AG04449 (cell line): ENCODE measurements around the gene A2M.

Experiments used
- CTCF ChIA-PET: fragments of 350-600 bp; formaldehyde crosslinking; extraction: SDS; loops from one replicate; lab custom pipeline; 2021; ENCODE audit warnings: antibody characterized with exemption; lab: Yijun Ruan, JAX
- POLR2A ChIA-PET: fragments of 400-600, 350-600 bp; formaldehyde crosslinking; extraction: SDS; loops from one replicate; lab custom pipeline; 2020; ENCODE audit warnings: antibody characterized with exemption, inconsistent platforms; lab: Yijun Ruan, JAX
- DNase-seq: peaks from one replicate; pipeline ENCODE4 v3.0.0-alpha.2; 2010; ENCODE audit warnings: low read depth, low spot score
- H3K4me3 ChIP-seq: 2 replicates; pipeline ENCODE4 v1.5.1; 2011; ENCODE audit warnings: low read depth, mild to moderate bottlenecking, control low read depth, low read length
- TF ChIP-seq, protein P1 (sequence below): IDR thresholded peaks from one replicate; pipeline ENCODE4 v1.5.1; 2011; ENCODE audit warnings: mild to moderate bottlenecking, moderate library complexity, low read length, control low read depth, inconsistent platforms; ENCODE audit not compliant: insufficient read depth; ENCODE audit errors: missing control alignments

A2M gene

DNA sequence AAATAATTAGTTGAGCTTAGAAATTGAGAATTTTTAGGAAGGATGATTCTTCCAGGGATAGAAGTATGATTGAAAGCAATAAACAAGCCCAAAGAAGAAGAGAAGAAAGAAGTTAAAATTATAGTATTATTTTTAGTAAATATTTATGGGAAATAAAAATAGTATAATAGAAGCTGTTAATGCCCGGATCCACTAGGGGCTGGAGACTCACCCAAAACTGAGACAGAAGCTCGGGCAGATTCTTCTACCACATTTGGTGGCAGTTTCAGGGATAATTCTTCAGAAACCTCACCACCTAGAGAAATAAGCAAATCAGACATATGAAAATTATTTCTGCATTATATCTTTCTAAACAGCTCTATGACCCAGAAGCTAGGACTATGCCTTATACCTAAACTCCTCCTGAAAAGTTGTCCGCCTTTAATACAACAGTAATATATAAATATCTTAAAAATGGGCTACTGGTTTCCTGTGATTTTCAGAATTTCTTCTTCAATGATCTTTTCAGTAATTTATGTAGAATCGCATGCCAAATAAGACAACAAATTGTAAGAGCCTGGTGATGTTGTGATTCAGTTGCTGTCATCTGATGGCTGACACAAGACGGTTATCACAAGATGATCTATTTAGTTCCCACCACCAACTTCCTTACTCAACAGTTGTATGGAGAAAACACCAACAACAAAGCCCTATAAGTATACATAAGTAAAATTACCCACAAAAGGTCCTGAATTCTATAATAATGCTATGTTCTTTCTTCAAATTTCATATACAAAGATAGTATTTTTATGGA, 35.6 kb downstream of the A2M start:
- no peak overlapping the region for H3K4me3 ChIP-seq
- TF ChIP-seq, protein P1, sequence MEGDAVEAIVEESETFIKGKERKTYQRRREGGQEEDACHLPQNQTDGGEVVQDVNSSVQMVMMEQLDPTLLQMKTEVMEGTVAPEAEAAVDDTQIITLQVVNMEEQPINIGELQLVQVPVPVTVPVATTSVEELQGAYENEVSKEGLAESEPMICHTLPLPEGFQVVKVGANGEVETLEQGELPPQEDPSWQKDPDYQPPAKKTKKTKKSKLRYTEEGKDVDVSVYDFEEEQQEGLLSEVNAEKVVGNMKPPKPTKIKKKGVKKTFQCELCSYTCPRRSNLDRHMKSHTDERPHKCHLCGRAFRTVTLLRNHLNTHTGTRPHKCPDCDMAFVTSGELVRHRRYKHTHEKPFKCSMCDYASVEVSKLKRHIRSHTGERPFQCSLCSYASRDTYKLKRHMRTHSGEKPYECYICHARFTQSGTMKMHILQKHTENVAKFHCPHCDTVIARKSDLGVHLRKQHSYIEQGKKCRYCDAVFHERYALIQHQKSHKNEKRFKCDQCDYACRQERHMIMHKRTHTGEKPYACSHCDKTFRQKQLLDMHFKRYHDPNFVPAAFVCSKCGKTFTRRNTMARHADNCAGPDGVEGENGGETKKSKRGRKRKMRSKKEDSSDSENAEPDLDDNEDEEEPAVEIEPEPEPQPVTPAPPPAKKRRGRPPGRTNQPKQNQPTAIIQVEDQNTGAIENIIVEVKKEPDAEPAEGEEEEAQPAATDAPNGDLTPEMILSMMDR = no peak
- no peak for DNase-seq
- ChIA-PET CTCF (no interaction called here), POLR2A (no interaction called here)

- DNase-seq = no peak
- POLR2A ChIA-PET = no interaction called here
- TF ChIP-seq, protein P1 = no peak
- H3K4me3 ChIP-seq = no peak overlapping the region
- CTCF ChIA-PET = no interaction called here
Measured at GRCh38 chr12:9079082-9079481, 36.6 kb downstream of the A2M start.

- DNase-seq = no peak
- H3K4me3 ChIP-seq = no peak overlapping the region
- TF ChIP-seq, protein P1 = no peak
- CTCF ChIA-PET = no interaction called here
- POLR2A ChIA-PET = no interaction called here
Measured at GRCh38 chr12:9077152-9078031, 38.3 kb downstream of the A2M start.

DNA sequence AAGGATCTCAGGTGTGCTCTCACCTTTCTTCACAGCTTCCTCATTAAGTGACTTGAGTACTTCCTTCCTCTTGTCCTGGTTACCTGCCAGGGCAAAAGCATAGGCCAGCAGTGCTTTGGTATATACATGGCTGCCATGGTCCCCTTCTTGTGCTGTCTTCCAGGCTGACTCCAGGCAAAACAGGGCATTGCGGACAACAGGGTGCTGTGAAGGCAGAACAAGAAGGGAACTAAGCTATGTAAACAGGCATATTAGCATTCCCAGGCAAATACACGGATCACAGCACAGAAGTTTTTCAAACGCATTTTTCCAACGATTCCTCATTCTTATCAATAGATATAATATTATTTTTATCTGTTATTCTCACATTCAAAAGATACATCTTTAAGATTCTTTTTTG, 39.0 kb downstream of the A2M start:
- ChIA-PET CTCF (no interaction called here), POLR2A (no interaction called here)
- TF ChIP-seq, protein P1 = no peak
- no peak for DNase-seq
- H3K4me3 ChIP-seq = no peak overlapping the region

DNA sequence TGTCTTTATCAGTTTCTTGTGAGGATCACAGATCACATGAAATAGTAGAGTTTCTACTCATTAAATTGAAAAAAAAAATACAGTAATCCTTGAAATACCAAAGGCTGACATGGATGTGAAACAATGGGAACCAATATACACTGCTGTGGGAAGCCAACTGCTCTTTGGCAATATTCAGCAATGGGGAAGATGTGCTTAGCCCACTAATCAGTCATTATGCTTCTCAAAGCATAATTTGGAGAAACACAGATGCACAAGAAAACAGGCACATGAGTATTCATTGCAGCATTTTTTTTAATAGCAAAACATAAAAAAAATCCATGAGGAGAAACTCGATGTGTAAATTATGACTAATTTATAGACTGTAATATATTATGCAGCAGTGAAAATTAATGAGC, 40.6 kb downstream of the A2M start:
- POLR2A ChIA-PET = no interaction called here
- CTCF ChIA-PET = no interaction called here
- H3K4me3 ChIP-seq = no peak overlapping the region
- TF ChIP-seq, protein P1 = no peak
- DNase-seq = no peak

- ChIA-PET POLR2A (no interaction called here), CTCF (no interaction called here)
- no peak for DNase-seq
- TF ChIP-seq, protein P1 = no peak
- H3K4me3 ChIP-seq = no peak overlapping the region
Measured at GRCh38 chr12:9074484-9075137, 41.1 kb downstream of the A2M start.
